ENCODE measurements around the gene GRXCR1. TPM values are rescaled to one million over a fixed set of nuclear protein-coding genes. Genes with fewer than 3 reads are reported as not detected.

The GRXCR1 gene
- total RNA-seq, 1 experiment from 2014 or later = not detected

- TF ChIP-seq STAT6 (CRISPR knock-in tag; conservative IDR thresholded peaks at IDR 0.05; ENCODE audit: low read depth) (no peak), HMGXB4 (CRISPR knock-in tag; IDR thresholded peaks at IDR 0.05) (no peak), ZNF121 (CRISPR knock-in tag; IDR thresholded peaks at IDR 0.05) (no peak)
Observed at GRCh38 chr4:42843694-42844093, 48.8 kb upstream of the GRXCR1 start (continued).

GRCh38 chr4:42844422-42845070 lies 48.0 kb upstream of the GRXCR1 start:
- Mint-ChIP-seq H3K36me3 (0 out of 2 replicates have a peak, but pooled peaks cover under 1% of the 10 kb centered on the region), H3K27me3 (ENCODE audit: low read depth) (no peaks in the 10 kb centered on the region), H3K27ac (no peak overlapping the region), H3K4me3 (no peak overlapping the region), H3K9me3 (peaks cover 15% of the 10 kb centered on the region), H3K4me1 (no peaks in the 10 kb centered on the region)
- ChIA-PET CTCF (interaction anchor here (1.4 kb wide), 1 partner anchor 276 kb away, joined by 3 read pairs; no protein-coding TSS in a partner anchor), POLR2A (no interaction called here)
- ATAC-seq = no peak
- DNase-seq (ENCODE audit: low spot score) = no peak
- no peak for TF ChIP-seq ZBTB43 (CRISPR knock-in tag; IDR thresholded peaks at IDR 0.05)

GRCh38 chr4:42845586-42845985 lies 46.9 kb upstream of the GRXCR1 start:
- TF ChIP-seq SP1 (CRISPR knock-in tag; conservative IDR thresholded peaks at IDR 0.05) (no peak), IRF1 (CRISPR knock-in tag; IDR thresholded peaks at IDR 0.05) (no peak), ESRRA (CRISPR knock-in tag; IDR thresholded peaks at IDR 0.05; ENCODE audit: borderline replicate concordance) (no peak), GRHL2 (CRISPR knock-in tag; IDR thresholded peaks at IDR 0.05; ENCODE audit: insufficient replicate concordance, severe bottlenecking) (no peak), USF1 (CRISPR knock-in tag; IDR thresholded peaks at IDR 0.05) (no peak), NR1H2 (CRISPR knock-in tag; IDR thresholded peaks at IDR 0.05) (no peak), NFYB (CRISPR knock-in tag; conservative IDR thresholded peaks at IDR 0.05; ENCODE audit: low read depth) (no peak), RORB (CRISPR knock-in tag; IDR thresholded peaks at IDR 0.05) (no peak), AFF4 (CRISPR knock-in tag; IDR thresholded peaks at IDR 0.05; ENCODE audit: borderline replicate concordance) (no peak), OVOL2 (CRISPR knock-in tag; IDR thresholded peaks at IDR 0.05; ENCODE audit: borderline replicate concordance) (no peak), TEAD4 (CRISPR knock-in tag; IDR thresholded peaks at IDR 0.05) (no peak), FOXK1 (CRISPR knock-in tag; IDR thresholded peaks at IDR 0.05) (no peak), E2F4 (CRISPR knock-in tag; IDR thresholded peaks at IDR 0.05; ENCODE audit: borderline replicate concordance, low read depth) (no peak), TEAD1 (CRISPR knock-in tag; IDR thresholded peaks at IDR 0.05) (no peak)
- H3K4me3 Mint-ChIP-seq = no peak overlapping the region
- H3K4me1 Mint-ChIP-seq = no peaks in the 10 kb centered on the region
- ATAC-seq (no peak), DNase-seq (ENCODE audit: low spot score) (no peak)
- peaks cover 10% of the 10 kb centered on the region for H3K36me3 Mint-ChIP-seq
- ChIA-PET CTCF (interaction anchor here (0.9 kb wide), 1 partner anchor 277 kb away, joined by 3 read pairs; no protein-coding TSS in a partner anchor), POLR2A (no interaction called here)
- H3K27ac Mint-ChIP-seq = no peak overlapping the region
- peaks cover 26% of the 10 kb centered on the region for H3K9me3 Mint-ChIP-seq
- no peaks in the 10 kb centered on the region; the same call in 1 of the 2 replicates for H3K27me3 Mint-ChIP-seq (ENCODE audit: low read depth)
